Measurements from ENCODE around the gene PTGDR.

Gene PTGDR

GRCh38 chr14:52244328-52244727 lies 23.2 kb upstream of the PTGDR start:
- DNase-seq = no peak
- Histone ChIP-seq H3K9me3 (no peaks in the 10 kb centered on the region; the same call in 1 of the 2 replicates), H3K4me1 (no peaks in the 10 kb centered on the region), H3K36me3 (no peaks in the 10 kb centered on the region), H3K27me3 (peaks cover 50% of the 10 kb centered on the region), H3K4me3 (ENCODE audit: low read depth, low read length) (no peak overlapping the region)
- no peak for TF ChIP-seq CTCF (IDR thresholded peaks at IDR 0.05; ENCODE audit: low read depth, low read length)

- DNase-seq = no peak
- no peaks in the 10 kb centered on the region; the same call in 1 of the 2 replicates for H3K9me3 ChIP-seq
- peaks cover 57% of the 10 kb centered on the region for H3K27me3 ChIP-seq
- no peaks in the 10 kb centered on the region for H3K4me1 ChIP-seq
- H3K4me3 ChIP-seq (ENCODE audit: low read depth, low read length) = no peak overlapping the region
- H3K36me3 ChIP-seq = no peaks in the 10 kb centered on the region
- no peak for TF ChIP-seq CTCF (IDR thresholded peaks at IDR 0.05; ENCODE audit: low read depth, low read length)
Measured at GRCh38 chr14:52244997-52245396, 22.5 kb upstream of the PTGDR start.

GRCh38 chr14:52248057-52248456 lies 19.4 kb upstream of the PTGDR start:
- Histone ChIP-seq H3K4me1 (no peaks in the 10 kb centered on the region), H3K4me3 (ENCODE audit: low read depth, low read length) (no peak overlapping the region), H3K27me3 (peaks cover 37% of the 10 kb centered on the region), H3K36me3 (no peaks in the 10 kb centered on the region), H3K9me3 (no peaks in the 10 kb centered on the region; the same call in 1 of the 2 replicates)
- no peak for TF ChIP-seq CTCF (IDR thresholded peaks at IDR 0.05; ENCODE audit: low read depth, low read length)
- no peak for DNase-seq

- H3K9me3 ChIP-seq = no peaks in the 10 kb centered on the region
- H3K4me1 ChIP-seq = no peaks in the 10 kb centered on the region
- no peak for DNase-seq
- no peak overlapping the region for H3K4me3 ChIP-seq (ENCODE audit: low read depth, low read length)
- TF ChIP-seq CTCF (IDR thresholded peaks at IDR 0.05; ENCODE audit: low read depth, low read length) = no peak
- peaks cover 16% of the 10 kb centered on the region for H3K27me3 ChIP-seq
- no peaks in the 10 kb centered on the region for H3K36me3 ChIP-seq
Measured at GRCh38 chr14:52251724-52252123, 15.8 kb upstream of the PTGDR start.

- TF ChIP-seq CTCF (IDR thresholded peaks at IDR 0.05; ENCODE audit: low read depth, low read length) = no peak
- Histone ChIP-seq H3K27me3 (peaks cover 14% of the 10 kb centered on the region), H3K4me3 (ENCODE audit: low read depth, low read length) (no peak overlapping the region), H3K9me3 (no peaks in the 10 kb centered on the region), H3K4me1 (no peaks in the 10 kb centered on the region), H3K36me3 (no peaks in the 10 kb centered on the region)
- DNase-seq = no peak
Measured at GRCh38 chr14:52253503-52253902, 14.0 kb upstream of the PTGDR start.

GRCh38 chr14:52254086-52254485 lies 13.4 kb upstream of the PTGDR start:
- TF ChIP-seq CTCF (IDR thresholded peaks at IDR 0.05; ENCODE audit: low read depth, low read length) = no peak
- no peak for DNase-seq
- H3K9me3 ChIP-seq = no peaks in the 10 kb centered on the region
- H3K36me3 ChIP-seq = no peaks in the 10 kb centered on the region
- H3K4me3 ChIP-seq (ENCODE audit: low read depth, low read length) = no peak overlapping the region
- peaks cover 14% of the 10 kb centered on the region for H3K27me3 ChIP-seq
- H3K4me1 ChIP-seq = no peaks in the 10 kb centered on the region
